ELF-1 (cell line): ENCODE data around the gene EFCAB6.
A peak's percentile ranks its signal among the peaks of the same experiment; 100 is the strongest.

Source experiments
- DNase-seq: peaks from one replicate; pipeline ENCODE4 v3.0.0-alpha.2; 2016; ENCODE audit warnings: low read depth, low spot score

Gene EFCAB6

GRCh38 chr22:43747058-43747457, 65.0 kb downstream of the EFCAB6 start:
- no peak for DNase-seq

- no peak for DNase-seq
Measured at GRCh38 chr22:43745783-43746356, 66.2 kb downstream of the EFCAB6 start.

GRCh38 chr22:43745411-43745770, 66.7 kb downstream of the EFCAB6 start:
- no peak for DNase-seq

GRCh38 chr22:43744700-43745410, 67.2 kb downstream of the EFCAB6 start:
- DNase-seq, result no peak

- no peak for DNase-seq
Measured at GRCh38 chr22:43743929-43744643, 68.0 kb downstream of the EFCAB6 start.

GRCh38 chr22:43743131-43743530, 69.0 kb downstream of the EFCAB6 start:
- DNase-seq, result peak; percentile 40

GRCh38 chr22:43742154-43742950, 69.8 kb downstream of the EFCAB6 start:
- no peak for DNase-seq

- no peak for DNase-seq
Measured at GRCh38 chr22:43740587-43741270, 71.4 kb downstream of the EFCAB6 start.

GRCh38 chr22:43739851-43740379, 72.2 kb downstream of the EFCAB6 start:
- DNase-seq, result no peak

GRCh38 chr22:43737150-43737828, 74.8 kb downstream of the EFCAB6 start:
- DNase-seq, result no peak

- DNase-seq, result no peak
Measured at GRCh38 chr22:43736651-43737050, 75.5 kb downstream of the EFCAB6 start.

GRCh38 chr22:43734370-43735150, 77.5 kb downstream of the EFCAB6 start:
- DNase-seq, result peak; percentile 36

- DNase-seq, result no peak
Measured at GRCh38 chr22:43733138-43733537, 79.0 kb downstream of the EFCAB6 start.

GRCh38 chr22:43731988-43732387, 80.1 kb downstream of the EFCAB6 start:
- DNase-seq, result no peak

- DNase-seq, result no peak
Measured at GRCh38 chr22:43726964-43727543, 85.1 kb downstream of the EFCAB6 start.

- no peak for DNase-seq
Measured at GRCh38 chr22:43726322-43726721, 85.8 kb downstream of the EFCAB6 start.

GRCh38 chr22:43723816-43724215, 88.3 kb downstream of the EFCAB6 start:
- DNase-seq, result no peak

- DNase-seq, result no peak
Measured at GRCh38 chr22:43722444-43722843, 89.7 kb downstream of the EFCAB6 start.

GRCh38 chr22:43720716-43721115, 91.4 kb downstream of the EFCAB6 start:
- DNase-seq, result no peak

GRCh38 chr22:43714104-43714503, 98.0 kb downstream of the EFCAB6 start:
- DNase-seq, result no peak
